Panc1 (cell line): Measurements from ENCODE around the gene ZNF865. TPM values are rescaled to one million over a fixed set of nuclear protein-coding genes. Genes with fewer than 3 reads are reported as not detected.
"Not testable (repeated sequence)": the region's sequence is repeated elsewhere in the genome, so short reads cannot be mapped to it uniquely, and the experiment has no call there.

Experiments used
- ATAC-seq: fragments of 200-7000 bp; cut with Tn5 transposase; 2 replicates; pipeline ENCODE4 v1.9.1; 2020; ENCODE audit warnings: mild to moderate bottlenecking, moderate library complexity
- BruUV-seq: library from RNA; stranded (reverse); fragments of 400-500 nt; replicated peaks from 2 replicates; lab custom pipeline; 2021; lab: Mats Ljungman, UMichigan
- CTCF ChIA-PET: fragments of 300-600 bp; sonication (Branson Sonifier 250); formaldehyde crosslinking; loops from one replicate; lab custom pipeline; 2022; ENCODE audit warnings: antibody characterized with exemption; lab: Charles Lee
- POLR2A ChIA-PET: fragments of 300-600 bp; sonication (Branson Sonifier 250); formaldehyde crosslinking; loops from one replicate; lab custom pipeline; 2022; ENCODE audit warnings: antibody characterized with exemption; lab: Charles Lee
- DNase-seq: peaks from one replicate; pipeline ENCODE4 v3.0.0-alpha.2; 2010; ENCODE audit warnings: low read depth, low spot score
- H3K27ac ChIP-seq: 2 replicates; pipeline ENCODE4 v1.5.1; 2011; ENCODE audit warnings: mild to moderate bottlenecking, low read length, inconsistent platforms
- H3K27me3 ChIP-seq: fragments of 200-500 bp; sonication (Bioruptor generic); 2 replicates; pipeline ENCODE4 v1.6.0; 2014; ENCODE audit warnings: low read length, inconsistent platforms; ENCODE audit not compliant: control insufficient read depth, insufficient read depth
- H3K36me3 ChIP-seq: fragments of 200-500 bp; sonication (Bioruptor generic); 2 replicates; pipeline ENCODE4 v1.5.1; 2014; ENCODE audit warnings: inconsistent platforms, mild to moderate bottlenecking, low read length, moderate library complexity; ENCODE audit not compliant: control insufficient read depth, insufficient read depth
- H3K4me1 ChIP-seq: 2 replicates; pipeline ENCODE4 v1.5.1; 2011; ENCODE audit warnings: inconsistent platforms, mild to moderate bottlenecking, low read length, moderate library complexity; ENCODE audit not compliant: control insufficient read depth, insufficient read depth
- H3K4me3 ChIP-seq, 2 experiments: 2 replicates each; pipeline ENCODE4 v1.5.1; 2011 to 2012; ENCODE audit warnings: low read depth in 2 of 2, low read length in 2 of 2, mild to moderate bottlenecking in 2 of 2, inconsistent platforms in 1 of 2, moderate library complexity in 1 of 2
- H3K9me3 ChIP-seq: fragments of 200-500 bp; sonication (Bioruptor generic); 2 replicates; pipeline ENCODE4 v1.5.1; 2014; ENCODE audit warnings: low read depth, mild to moderate bottlenecking, inconsistent platforms, low read length, moderate library complexity; ENCODE audit not compliant: control insufficient read depth, insufficient read depth
- POLR2AphosphoS5 ChIP-seq: IDR thresholded peaks from 2 replicates; pipeline ENCODE4 v1.6.1; 2012; ENCODE audit warnings: mild to moderate bottlenecking, low read depth, low read length, moderate library complexity
- REST ChIP-seq, 2 experiments: IDR thresholded peaks; 2 replicates each; pipeline ENCODE4 v1.6.1; 2011 to 2012; ENCODE audit warnings: low read depth in 2 of 2, control low read depth in 1 of 2, low read length in 1 of 2, mild to moderate bottlenecking in 1 of 2, moderate library complexity in 1 of 2; ENCODE audit not compliant: insufficient read depth in 1 of 2
- SIN3A ChIP-seq: IDR thresholded peaks from 2 replicates; pipeline ENCODE4 v1.6.1; 2012; ENCODE audit warnings: low read depth, mild to moderate bottlenecking, low read length, moderate library complexity, borderline replicate concordance; ENCODE audit not compliant: insufficient read depth
- TCF7L2 ChIP-seq: IDR thresholded peaks from 2 replicates; pipeline ENCODE4 v1.6.1; 2011; ENCODE audit warnings: mild to moderate bottlenecking, low read depth, low read length, inconsistent platforms
- in situ Hi-C: cut with HindIII; loops from 2 replicates; pipeline ENCODE4 v1.10.0; 2016; ENCODE audit warnings: low sequenced_read_pairs, low pct_unique_long_range_greater_than_20kb
- intact Hi-C: fragments of 100-400 bp; cut with micrococcal nuclease; formaldehyde crosslinking; loops from one replicate; pipeline ENCODE4 v1.10.0; 2022; ENCODE audit not compliant: unreplicated experiment
- total RNA-seq: library from RNA; stranded (reverse); gene quantifications from one replicate; pipeline ENCODE4 v1.2.1, GENCODE V29; 2021; ENCODE audit not compliant: unreplicated experiment
- TF ChIP-seq, protein P1 (sequence below): fragments of 450-650 bp; IDR thresholded peaks from 2 replicates; pipeline ENCODE4 v1.5.1; 2017; ENCODE audit warnings: mild to moderate bottlenecking

The ZNF865 gene
- total RNA-seq, 1 experiment from 2014 or later: 25.6 TPM

- intact Hi-C loops: loop anchor here (5.0 kb wide), 1 partner anchor 35 kb away; the partner anchor contains the start of gene SBK3
Observed at GRCh38 chr19:55581823-55582223, 23.6 kb upstream of the ZNF865 start.

GRCh38 chr19:55582284-55582683 lies 23.2 kb upstream of the ZNF865 start:
- Histone ChIP-seq H3K4me3 (peak overlapping the region in 1 of 2 experiments; percentile 25; a peak in 1 of 4 replicates), H3K4me1 (peaks cover 25% of the 10 kb centered on the region)
- H3K27me3 ChIP-seq, POLR2A ChIA-PET, in situ Hi-C loops, ATAC-seq, BruUV-seq, H3K27ac ChIP-seq, H3K36me3 ChIP-seq, DNase-seq, H3K9me3 ChIP-seq: not testable (repeated sequence)
- intact Hi-C loops: loop anchor here (5.0 kb wide), 1 partner anchor 35 kb away; the partner anchor contains the start of gene SBK3
- CTCF ChIA-PET: interaction anchor here (0.5 kb wide), 1 partner anchor 23 kb away, joined by 3 read pairs; no protein-coding TSS in a partner anchor

More at GRCh38 chr19:55581823-55582223, 23.6 kb upstream of the ZNF865 start:
- Histone ChIP-seq H3K27me3 (no peaks in the 10 kb centered on the region), H3K4me1 (peaks cover 24% of the 10 kb centered on the region), H3K4me3 (peak overlapping the region; percentile 44 to 96), H3K27ac (peak overlapping the region; percentile 88), H3K36me3 (no peaks in the 10 kb centered on the region; the same call in 1 of the 2 replicates), H3K9me3 (no peaks in the 10 kb centered on the region)
- in situ Hi-C loops: no loop called here
- ChIA-PET CTCF (no interaction called here), POLR2A (interaction anchor here (1.8 kb wide), 1 partner anchor 18 kb away, joined by 10 read pairs; the partner anchor contains the start of gene FIZ1)
- ATAC-seq: no peak
- BruUV-seq: no TSS peak
- no peak for DNase-seq
- TF ChIP-seq POLR2AphosphoS5 (no peak), SIN3A (no peak), REST (IDR thresholded peaks at IDR 0.05; ENCODE audit: insufficient read depth in 1 of 2, low read depth in 2 of 2, low read length in 1 of 2) (no peak), TCF7L2 (no peak)
- TF ChIP-seq, protein P1, sequence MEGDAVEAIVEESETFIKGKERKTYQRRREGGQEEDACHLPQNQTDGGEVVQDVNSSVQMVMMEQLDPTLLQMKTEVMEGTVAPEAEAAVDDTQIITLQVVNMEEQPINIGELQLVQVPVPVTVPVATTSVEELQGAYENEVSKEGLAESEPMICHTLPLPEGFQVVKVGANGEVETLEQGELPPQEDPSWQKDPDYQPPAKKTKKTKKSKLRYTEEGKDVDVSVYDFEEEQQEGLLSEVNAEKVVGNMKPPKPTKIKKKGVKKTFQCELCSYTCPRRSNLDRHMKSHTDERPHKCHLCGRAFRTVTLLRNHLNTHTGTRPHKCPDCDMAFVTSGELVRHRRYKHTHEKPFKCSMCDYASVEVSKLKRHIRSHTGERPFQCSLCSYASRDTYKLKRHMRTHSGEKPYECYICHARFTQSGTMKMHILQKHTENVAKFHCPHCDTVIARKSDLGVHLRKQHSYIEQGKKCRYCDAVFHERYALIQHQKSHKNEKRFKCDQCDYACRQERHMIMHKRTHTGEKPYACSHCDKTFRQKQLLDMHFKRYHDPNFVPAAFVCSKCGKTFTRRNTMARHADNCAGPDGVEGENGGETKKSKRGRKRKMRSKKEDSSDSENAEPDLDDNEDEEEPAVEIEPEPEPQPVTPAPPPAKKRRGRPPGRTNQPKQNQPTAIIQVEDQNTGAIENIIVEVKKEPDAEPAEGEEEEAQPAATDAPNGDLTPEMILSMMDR: no peak

GRCh38 chr19:55583897-55584296 lies 21.6 kb upstream of the ZNF865 start:
- in situ Hi-C loops, DNase-seq, H3K36me3 ChIP-seq, H3K9me3 ChIP-seq, BruUV-seq, H3K4me3 ChIP-seq, ATAC-seq, H3K27me3 ChIP-seq, H3K27ac ChIP-seq: not testable (repeated sequence)
- ChIA-PET POLR2A (interaction anchor here (0.6 kb wide), 1 partner anchor 20 kb away, joined by 3 read pairs; no protein-coding TSS in a partner anchor), CTCF (interaction anchor here (0.5 kb wide), 1 partner anchor 47 kb away, joined by 8 read pairs; no protein-coding TSS in a partner anchor)
- intact Hi-C loops: loop anchor here (5.0 kb wide), 1 partner anchor 37 kb away; the partner anchor contains the start of gene SBK3
- peaks cover 25% of the 10 kb centered on the region for H3K4me1 ChIP-seq
